Measurements from ENCODE around the gene RNH1. TPM values are rescaled to one million over a fixed set of nuclear protein-coding genes. Genes with fewer than 3 reads are reported as not detected.

Gene RNH1
- total RNA-seq, 1 donor from 2014 or later, result 237 TPM

- no peaks in the 10 kb centered on the region for H3K27me3 ChIP-seq (ENCODE audit: low read depth)
- H3K9me3 ChIP-seq, result no peaks in the 10 kb centered on the region
- ATAC-seq (no peak), DNase-seq (no peak)
- no peak for TF ChIP-seq CTCF (IDR thresholded peaks at IDR 0.05)
- no peak overlapping the region for H3K27ac ChIP-seq
- peaks cover 94% of the 10 kb centered on the region for H3K36me3 ChIP-seq
- no peak overlapping the region for H3K4me3 ChIP-seq
- intact Hi-C loops (cut with DNase I), result no loop called here
- peaks cover 12% of the 10 kb centered on the region for H3K4me1 ChIP-seq
Observed at GRCh38 chr11:497565-498296, 9.3 kb downstream of the RNH1 start.

- H3K4me3 ChIP-seq, result no peak overlapping the region
- no peak for ATAC-seq
- H3K27me3 ChIP-seq (ENCODE audit: low read depth), result no peaks in the 10 kb centered on the region
- TF ChIP-seq CTCF (IDR thresholded peaks at IDR 0.05), result no peak
- intact Hi-C loops (cut with DNase I), result no loop called here
- H3K9me3 ChIP-seq, result no peaks in the 10 kb centered on the region
- no peak overlapping the region for H3K27ac ChIP-seq
- H3K36me3 ChIP-seq, result peaks cover 97% of the 10 kb centered on the region
- no peak for DNase-seq
- peaks cover 5% of the 10 kb centered on the region for H3K4me1 ChIP-seq
Observed at GRCh38 chr11:496834-497564, 10.0 kb downstream of the RNH1 start.

DNA sequence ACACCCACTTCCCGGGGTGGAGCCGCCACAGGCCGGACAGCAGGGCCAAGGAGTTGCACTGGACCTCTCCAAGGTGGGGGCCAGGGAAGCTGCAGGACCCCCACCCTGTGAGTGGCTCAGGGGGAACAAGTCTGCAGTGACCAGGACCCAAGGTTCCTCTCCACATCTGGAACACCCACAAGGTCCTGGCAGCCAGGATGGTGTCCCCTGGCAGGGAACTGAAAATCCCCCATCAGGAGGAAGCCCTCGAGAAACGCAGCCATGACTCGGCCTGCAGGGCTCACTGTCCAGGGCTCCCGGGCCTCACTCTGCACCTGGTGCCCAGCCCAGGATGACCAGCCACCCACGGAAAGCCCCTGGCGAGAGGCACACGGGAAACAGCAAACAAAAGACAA is 11.5 kb downstream of the RNH1 start:
- no peak for TF ChIP-seq CTCF (IDR thresholded peaks at IDR 0.05)
- no peaks in the 10 kb centered on the region for H3K27me3 ChIP-seq (ENCODE audit: low read depth)
- H3K27ac ChIP-seq, result no peak overlapping the region
- intact Hi-C loops (cut with DNase I), result no loop called here
- H3K9me3 ChIP-seq, result no peaks in the 10 kb centered on the region
- H3K36me3 ChIP-seq, result peaks cover 92% of the 10 kb centered on the region
- ATAC-seq (no peak), DNase-seq (no peak)
- no peaks in the 10 kb centered on the region for H3K4me1 ChIP-seq
- H3K4me3 ChIP-seq, result no peak overlapping the region

GRCh38 chr11:494761-495536 is 12.1 kb downstream of the RNH1 start:
- Histone ChIP-seq H3K27me3 (ENCODE audit: low read depth) (no peaks in the 10 kb centered on the region), H3K4me3 (no peak overlapping the region), H3K36me3 (peaks cover 91% of the 10 kb centered on the region), H3K4me1 (no peaks in the 10 kb centered on the region), H3K9me3 (no peaks in the 10 kb centered on the region), H3K27ac (no peak overlapping the region)
- TF ChIP-seq CTCF (IDR thresholded peaks at IDR 0.05), result no peak
- ATAC-seq (no peak), DNase-seq (no peak)
- intact Hi-C loops (cut with DNase I), result no loop called here

GRCh38 chr11:492427-493226 is 14.4 kb downstream of the RNH1 start:
- Histone ChIP-seq H3K27ac (no peak overlapping the region), H3K27me3 (ENCODE audit: low read depth) (no peaks in the 10 kb centered on the region), H3K4me3 (no peak overlapping the region), H3K4me1 (no peaks in the 10 kb centered on the region), H3K9me3 (no peaks in the 10 kb centered on the region), H3K36me3 (peaks cover 80% of the 10 kb centered on the region)
- peak in 1 of 2 donors; percentile 4 for ATAC-seq
- no peak for DNase-seq
- intact Hi-C loops (cut with DNase I), result no loop called here
- no peak for TF ChIP-seq CTCF (IDR thresholded peaks at IDR 0.05)

Measured in lower lobe of right lung (tissue), 2 donors.